Hematopoietic multipotent progenitor cell treated with erythropoietin and hydrocortisone succinate and interleukin-3 and kit ligand, for 6 days (in vitro differentiated cells): ENCODE measurements around the gene HTT.

Source experiments
- DNase-seq: peaks from one replicate; pipeline ENCODE4 v3.0.0-alpha.2; 2015

HTT gene

DNA sequence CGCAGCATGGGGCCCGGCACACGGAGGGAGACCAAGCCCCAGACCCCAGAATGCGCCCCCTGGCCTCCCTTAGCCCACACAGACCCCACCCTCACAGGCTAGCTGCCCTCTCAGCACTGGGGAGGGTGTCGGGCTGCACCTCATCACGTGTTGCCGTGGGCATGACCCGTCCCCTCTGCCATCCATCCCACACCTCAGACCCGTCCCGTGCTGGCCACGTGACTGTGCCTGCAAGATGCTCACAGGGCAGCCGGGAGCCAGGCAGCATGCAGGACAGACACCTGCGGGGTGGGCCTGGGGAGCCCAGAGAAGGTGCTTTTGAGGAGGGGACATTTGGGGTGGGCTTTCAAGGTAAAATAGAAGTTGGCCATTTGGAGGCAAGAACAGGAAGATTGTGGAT, 179.3 kb downstream of the HTT start:
- no peak for DNase-seq

DNA sequence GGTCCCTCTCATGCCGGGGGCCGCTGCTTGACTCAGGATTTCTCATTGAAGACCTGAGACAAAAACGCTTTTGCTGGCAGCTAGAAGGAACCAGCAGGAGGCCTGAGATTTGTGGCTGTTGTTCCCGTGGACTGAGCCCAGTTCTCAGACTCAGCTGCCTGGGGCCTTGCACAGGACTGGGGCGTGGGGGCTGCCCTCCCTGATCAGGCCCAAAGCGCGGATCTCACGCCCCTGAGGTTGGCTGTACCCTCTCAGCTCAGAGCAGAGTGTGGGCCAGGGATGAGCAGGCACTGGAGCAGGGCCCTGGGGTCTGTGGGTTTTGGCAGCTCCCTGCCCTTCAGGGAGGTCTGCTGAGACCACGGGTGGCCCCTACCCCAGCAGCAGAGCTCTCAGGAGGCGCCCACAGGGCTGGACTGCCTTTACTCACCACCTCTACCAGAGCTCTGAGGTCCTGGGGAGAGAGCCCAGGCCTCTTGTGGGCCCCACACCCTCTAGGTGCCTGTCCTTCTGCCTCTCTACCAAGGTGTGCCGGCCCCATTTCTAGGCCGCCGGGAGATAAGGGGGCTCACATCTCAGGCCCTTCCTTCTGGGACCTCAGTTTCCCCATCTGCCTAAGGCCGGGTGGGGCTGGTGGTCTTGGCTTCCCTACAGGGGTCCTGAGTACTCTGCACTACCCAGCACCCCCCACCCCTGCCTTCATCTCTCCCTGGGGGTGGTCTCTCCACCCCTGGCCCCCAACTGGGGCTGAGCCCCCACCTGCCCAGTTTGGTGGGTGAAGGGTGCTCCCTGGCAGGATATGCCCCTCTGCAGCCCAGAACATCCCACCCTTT, 180.0 kb downstream of the HTT start:
- no peak for DNase-seq

DNA sequence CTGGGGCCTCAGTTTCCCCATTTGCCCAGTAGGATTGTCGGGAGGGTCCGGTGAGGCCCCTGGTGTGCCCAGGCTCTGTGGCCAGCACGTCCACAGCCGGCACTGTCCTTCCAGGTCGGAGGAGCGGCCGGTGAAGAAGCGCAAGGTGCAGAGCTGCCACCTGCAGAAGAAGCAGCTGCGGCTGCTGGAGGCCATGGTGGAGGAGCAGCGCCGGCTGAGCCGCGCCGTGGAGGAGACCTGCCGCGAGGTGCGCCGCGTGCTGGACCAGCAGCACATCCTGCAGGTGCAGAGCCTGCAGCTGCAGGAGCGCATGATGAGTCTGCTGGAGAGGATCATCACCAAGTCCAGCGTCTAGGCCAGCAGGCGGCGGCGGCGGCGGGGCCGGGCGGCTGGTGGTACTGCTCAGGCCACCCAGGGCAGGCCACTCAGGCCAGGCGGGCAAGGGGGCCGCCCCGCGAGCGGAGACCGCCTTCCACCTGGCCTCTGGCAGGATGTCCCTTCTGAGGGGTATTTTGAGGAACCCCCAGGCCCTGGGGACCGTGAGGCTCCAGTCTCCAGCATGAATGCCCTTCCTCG, 181.2 kb downstream of the HTT start:
- DNase-seq = no peak

DNA sequence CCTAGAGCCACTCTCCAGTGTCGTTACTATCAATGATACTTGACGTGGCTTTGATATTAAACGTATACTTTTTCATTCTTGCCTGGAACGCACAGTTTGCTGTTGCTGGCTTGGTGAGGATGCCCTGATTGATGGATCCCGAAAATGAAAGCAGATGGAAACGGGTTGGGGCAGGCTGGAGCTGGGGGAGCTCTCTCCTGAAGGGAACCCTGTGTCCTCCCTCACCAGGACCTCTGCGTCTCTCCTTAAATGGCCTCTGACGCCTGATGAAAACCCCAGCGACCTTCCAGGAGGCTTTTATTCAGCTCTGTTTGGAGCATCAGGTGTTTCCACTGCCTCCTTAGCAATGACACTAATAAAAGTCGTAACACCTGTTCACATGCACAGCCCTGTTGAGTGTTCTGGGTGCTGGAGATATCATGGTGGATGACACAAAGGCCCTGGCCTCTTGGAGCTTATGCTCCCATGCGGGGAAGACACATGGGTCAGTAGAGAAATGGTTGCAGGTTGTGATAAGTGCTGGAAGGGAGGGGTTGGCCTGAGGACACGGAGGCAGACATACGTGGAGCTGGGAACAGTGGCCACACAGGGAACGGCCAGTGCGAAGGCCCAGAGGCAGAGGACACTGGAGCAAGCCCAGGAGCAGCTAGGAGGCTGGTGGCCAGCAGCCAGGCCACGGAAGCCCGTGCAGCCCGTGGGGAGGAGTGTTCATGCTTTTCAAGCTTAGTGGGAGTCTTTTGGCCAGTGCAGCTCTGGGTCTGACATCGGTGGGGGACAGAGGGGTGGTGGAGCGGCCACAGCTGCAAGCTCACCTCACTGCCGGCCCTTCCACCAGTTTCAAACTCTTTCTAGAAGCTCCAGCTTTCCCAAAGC, 182.0 kb downstream of the HTT start:
- no peak for DNase-seq

DNA sequence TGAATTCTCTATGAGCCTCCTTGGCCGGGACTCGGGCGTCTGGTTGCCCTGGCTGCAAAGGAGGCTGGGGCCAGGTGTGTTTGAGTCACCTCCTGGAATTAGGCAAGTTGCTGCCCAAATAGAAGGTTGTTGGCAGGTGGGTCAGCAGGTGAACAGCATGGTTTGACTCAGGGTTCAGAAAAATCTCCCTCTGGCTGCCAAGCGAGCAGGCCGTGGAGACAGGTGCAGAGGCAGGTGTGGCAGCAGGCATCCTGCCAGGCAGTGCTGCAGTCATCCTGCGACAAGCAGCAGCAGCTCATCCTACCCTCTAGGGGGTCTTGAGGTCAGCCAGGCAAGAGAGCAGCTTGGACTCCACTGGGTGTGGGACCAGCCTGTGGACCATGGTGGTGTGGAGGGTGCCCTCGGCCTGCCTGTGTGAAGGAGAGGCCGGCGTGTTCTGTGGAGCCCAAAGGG, 182.6 kb downstream of the HTT start:
- no peak for DNase-seq

DNA sequence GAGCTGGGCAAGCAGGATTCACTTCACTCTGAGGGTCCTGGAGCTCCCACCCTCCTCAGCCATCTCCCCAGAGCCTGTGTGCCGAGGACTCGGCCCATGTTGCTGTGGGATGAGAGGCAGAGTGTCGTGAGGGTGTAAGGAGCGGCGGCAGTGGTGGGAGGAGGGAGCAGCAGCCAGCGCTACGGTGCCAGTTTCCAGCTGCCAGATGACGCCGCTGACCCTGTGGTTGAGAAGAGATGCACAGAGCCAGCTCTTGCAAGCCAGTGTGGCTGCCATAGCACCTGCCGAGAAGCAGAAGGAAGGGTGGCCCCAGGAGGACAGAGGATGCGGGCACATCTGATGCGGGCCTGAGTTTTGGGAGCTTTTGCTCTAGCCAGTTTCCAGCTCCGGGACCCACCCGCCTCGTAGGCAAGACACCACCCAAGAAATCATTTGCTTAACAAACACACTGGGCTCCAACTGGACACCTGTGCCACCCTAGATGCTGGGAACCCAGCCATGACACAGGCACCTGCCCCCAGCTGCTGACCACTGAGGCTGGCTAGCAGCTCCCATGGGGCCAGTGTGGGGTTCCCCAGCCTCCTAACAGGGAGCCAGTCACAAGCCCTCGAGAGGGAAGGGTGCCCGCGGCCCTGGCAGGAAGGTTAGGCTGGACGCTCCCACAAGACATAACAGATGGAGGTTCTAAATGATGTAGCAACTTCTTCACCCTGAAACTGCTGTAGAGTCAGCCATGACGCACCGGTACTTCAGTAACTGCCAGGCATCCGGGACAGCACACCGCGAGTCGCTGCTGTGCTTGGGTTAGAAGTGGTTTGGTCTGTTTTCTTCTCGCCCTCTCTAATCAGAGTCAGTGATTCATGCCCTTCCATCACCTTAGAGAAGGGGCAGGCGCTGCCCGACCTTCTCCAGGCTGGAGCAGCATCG, 183.3 kb downstream of the HTT start:
- DNase-seq = no peak

DNA sequence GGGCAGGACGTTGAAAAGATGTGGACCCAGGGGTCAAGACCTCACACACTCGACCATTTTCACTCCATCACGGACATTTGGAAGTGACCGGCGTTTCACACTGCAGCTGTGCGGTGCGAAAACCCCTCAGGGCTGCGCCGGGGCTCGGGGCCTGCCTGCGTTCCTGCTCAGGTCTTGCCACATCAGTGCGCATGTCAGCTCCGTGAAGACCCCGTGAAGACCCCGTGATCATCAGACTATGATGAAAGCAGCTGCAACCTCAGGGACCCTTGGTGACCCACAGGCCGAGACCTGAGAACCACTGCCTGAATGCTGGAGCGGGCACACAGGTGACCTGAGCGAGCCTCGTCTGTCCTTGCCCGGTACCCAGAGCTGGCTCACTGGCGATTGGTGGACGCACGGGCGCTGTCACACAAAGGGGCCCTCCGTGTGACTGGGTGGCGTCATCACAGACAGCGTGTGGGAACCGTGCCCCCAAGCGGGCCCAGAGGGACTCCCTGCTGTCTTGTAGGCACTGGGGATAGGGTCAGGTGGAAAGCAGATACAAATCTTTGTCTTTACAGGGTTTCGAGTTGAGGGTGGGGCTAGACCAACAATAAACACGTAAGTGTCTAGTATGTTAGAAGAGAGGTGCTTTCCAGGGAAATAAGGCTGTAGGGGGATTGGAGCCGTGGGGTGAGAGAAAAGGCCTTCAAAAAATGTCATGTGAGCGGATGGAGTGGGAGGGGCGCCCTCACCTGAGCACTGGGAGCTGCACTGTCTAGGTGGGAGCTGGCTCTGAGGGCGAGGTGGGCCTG, 187.1 kb downstream of the HTT start:
- no peak for DNase-seq

DNA sequence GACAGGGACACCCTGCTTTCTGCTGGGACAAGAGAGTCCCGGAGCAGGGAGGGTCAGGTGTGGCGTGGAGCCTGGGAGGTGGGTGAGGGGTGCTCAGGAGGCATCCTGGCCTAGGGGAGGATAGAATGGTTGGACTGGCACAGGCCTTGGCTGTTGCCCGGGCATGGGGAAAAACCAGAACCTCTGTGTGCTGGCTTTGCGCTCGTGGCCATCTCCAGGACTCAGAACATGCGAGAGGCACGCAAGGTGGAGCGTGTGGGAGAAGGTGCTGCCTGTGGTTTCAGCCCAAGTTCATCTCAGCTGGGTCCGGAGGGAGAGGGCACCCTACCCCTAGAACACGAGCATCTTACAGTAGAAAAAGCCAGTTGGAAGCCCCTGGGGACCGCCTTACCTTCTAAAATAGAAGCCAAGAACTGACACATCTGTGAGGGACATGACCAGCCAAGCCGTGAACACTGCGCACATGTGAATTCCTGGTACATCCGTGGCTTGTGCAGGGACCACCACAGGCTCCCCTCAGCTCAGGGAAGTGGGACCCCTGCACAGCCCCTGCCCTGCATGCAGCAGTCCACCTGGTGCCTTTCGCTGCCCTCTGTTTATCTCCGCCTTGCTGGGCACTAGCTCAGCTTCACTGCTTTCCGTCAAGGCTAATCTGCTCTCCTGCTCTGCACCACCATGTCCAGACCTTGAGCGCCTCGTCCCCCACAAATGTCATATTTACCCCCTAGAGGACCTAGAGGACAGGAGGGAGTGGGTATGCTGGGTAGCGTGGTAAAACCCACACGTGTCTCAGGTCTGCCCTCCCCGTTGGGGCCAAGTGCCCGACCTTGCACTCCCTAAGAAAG, 187.9 kb downstream of the HTT start:
- DNase-seq = no peak

DNA sequence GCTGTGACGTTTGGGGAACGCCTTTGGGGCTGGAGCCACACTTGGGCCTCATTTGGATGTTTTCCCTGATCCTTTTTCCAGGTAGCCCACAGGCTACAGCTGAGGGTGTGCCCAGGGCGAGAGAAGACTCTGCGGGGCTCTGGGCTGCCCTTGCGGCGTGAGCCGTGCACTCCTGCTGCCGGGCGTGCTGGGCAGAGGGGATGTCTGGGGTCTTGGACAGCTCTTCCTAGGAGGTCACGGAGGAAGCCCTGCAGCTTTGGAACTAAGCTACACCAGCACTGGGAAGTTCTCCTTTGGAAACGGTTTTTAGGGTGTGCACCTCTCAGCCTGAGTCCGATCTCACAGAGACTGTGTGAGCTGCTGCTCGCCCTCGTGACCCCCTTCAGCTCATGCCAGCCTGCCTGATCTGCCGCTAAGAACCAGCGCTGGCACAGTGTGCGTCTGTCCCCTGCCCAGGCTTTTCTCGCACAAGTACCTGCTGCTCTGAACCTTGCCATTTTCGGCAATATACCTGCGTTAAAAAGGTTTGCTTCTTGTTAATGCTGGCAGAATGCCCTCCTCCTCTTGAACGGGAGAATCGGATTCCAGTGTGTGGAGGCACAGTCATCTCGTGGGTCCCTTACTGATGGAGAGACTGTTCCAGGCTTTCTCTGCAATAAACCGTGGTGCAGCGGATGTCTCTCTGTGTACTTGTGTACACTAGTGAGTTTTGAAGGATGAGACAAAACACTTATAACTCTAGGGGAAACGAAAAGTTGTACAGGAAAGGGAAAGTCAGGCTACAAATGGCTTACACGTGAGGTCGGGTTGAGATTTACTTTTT, 188.8 kb downstream of the HTT start:
- DNase-seq = no peak

DNA sequence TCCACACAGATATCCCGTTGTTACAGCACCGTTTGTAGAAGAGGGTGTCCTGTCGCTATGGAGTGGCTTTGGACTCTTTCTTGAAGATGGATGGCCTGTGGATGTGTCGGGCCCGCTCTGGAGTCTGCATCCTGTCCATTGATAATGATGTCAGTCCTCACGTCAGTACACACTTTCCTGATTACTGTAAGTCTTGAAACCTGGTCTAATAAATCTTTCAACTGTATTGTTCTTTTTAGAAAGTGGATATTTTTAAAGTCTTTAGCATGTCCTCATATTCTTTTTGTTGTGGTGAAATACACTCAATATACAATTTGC, 189.4 kb downstream of the HTT start:
- no peak for DNase-seq

DNA sequence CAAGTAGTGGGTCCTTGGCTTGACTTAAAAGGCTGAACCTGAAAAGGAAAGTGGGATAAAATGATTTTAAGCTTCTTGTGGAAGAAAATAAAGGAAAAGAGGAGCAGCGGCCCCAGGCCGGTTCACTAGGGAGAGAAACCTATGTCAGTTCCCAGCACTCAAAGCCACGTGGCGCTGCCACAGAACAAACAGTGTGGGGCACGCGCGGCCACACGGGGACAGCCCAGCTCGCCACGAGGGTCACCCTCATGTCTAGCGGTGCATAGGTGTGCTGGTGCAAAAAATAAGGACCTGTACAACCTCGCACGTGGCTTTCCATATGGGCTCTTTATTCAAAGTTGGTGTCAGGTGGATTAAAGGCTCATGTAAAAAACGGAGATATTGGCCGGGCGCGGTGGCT, 191.6 kb downstream of the HTT start:
- no peak for DNase-seq

DNA sequence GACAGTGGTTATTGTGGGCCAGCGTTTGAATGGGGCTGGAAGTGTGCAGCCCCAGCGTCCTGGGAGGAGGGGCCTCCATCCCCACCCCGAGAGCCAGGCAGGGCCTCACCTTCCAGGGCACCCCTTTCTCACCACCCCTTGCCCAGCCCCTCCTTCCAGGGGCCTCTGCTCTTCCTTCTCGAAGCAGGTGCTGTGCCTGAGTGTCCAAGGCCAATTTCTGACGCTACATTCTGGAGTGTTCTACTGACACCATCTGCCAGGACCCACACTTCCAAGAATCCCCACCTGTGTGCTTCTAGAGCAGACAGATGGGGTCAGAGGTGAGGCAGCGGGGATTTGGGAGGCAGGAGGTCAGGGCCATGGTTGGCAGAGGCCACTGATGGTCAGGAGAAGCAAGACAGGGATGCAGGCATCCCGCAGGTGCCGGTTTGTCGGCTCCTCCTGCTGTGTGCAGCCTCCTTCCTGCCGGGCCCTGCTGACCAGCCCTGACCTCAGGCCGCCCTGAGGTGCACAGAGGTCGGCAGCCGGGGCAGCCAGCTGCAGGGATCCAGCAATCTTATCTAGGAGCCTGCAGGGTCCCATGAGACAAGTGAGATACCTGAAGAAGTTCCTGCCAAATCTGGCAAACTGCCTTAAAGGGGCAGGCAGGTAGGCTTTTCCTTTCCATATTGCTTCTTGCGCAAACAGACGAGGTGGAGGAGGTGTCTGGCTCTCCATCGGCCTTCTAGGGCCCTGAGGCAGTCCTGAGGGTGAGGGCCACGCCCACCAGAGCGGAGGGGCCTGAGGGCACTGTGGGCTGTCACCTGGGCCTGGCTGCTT, 193.3 kb downstream of the HTT start:
- no peak for DNase-seq

DNA sequence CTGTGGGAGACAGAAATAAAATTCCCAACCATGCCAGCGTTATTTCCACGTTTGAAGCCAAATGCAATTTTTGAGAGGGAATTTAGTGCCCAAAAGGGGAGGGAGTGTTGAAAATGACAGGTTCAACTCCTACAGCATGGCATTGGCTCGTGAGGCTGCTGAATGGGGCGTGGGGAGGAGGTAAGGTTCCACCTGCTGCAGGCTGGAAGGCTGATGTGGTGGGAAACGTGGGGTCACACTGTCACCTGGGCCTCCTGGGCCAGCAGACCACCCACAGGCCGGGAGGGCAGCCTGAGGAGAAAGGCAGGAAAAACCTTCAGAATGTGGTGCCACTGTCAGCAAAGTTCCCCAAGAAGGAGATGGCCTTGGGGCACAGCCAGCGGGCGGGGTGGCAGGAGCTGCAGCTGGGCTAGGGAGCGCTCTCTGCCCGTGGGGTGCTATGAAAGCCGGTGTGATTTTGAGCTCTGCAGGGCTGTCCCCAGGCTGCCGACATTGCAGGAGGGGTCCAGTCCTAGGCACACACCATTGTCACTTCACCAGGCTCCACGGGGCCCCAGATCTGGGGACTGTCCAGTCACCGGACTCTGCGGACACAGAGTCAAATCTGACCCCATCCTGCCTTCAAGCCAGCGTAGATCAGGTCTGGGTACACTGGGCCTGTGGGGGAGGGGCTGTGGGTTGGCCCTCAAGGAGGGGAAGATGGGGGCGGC, 194.1 kb downstream of the HTT start:
- DNase-seq = no peak

DNA sequence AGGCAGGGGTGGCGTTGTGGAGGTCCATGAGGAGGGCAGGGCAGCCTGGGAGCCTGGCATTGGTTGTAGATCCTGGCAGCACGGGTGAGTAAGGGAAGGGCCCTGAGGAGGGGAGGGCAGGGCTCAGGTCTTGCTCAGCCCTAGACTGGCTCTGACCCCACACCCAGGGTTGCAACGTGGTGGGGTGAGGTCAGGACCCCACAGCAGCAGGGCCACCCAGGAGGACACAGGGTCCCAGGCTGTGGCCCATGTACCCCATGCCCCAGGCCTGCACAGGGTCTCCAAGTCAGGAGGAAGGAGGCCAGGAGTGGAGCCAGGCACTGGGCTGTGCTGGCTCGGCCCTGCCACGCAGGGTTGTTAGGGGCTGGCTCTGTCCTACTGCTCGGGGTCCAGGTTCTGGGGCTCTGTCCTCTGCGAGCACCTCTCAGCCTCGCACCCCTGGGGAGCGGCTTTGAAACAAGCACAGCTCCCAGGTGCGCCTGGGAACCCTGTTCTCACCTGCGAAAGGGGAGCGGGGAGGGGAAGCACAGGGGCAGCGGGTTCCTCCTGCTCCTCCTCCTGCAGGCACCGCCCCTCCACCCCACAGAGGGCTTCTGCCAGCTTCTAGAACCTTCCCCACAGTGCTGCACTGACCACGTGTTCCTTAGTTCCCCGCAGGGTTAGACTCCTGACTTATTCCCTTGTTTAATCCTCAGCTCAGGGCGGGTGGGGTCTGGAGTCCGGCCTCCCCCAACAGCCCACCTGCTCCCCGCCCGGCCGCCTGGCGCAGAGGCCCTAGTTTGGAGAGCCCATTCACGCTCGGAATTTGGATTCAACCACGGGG, 194.8 kb downstream of the HTT start:
- no peak for DNase-seq

DNA sequence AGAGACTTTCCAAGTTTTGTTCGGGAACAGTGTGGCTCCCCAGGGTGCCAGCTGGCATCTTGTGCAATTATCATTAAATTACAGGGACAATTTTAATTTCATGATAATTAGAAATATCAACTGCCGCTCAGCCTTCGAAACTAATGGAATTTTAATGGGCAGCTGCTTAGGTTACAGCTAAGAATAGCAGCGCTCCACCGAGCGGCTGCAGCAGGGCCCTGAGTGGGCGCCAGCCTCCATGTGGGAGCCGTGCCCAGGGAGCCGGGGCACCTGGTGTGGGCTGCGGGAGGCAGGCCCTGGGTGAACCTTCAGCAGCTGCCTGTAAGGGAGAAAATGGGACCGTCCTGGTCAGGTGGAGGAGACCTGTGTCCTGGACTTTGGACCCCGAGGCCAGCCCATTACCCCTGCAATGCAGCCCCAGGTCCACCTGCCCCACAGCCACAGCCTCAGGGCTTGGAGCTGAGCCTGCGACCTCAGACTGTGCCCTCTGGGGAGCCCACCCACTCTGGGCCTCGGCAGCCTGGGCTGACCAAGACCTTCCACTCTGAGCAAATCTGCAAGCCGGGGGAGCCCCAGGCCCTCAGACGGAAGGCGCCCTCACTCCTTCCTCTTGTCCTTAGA, 195.6 kb downstream of the HTT start:
- no peak for DNase-seq

DNA sequence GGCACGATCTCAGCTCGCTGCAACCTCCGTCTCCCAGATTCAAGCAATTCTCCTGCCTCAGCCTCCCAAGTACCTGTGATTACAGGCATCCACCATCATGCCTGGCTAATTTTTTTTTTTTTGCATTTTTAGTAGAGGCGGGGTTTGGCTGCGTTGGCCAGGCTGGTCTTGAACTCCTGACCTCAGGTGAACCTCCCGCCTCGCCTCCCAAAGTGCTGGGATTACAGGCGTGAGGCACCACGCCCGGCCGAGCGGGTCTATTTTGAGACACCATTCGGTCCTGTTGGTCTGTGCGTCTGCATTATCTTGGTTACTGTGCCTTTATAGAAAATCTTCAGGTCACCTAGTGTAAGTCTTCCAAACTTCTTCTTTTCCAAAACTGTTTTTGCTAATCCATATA, 196.7 kb downstream of the HTT start:
- no peak for DNase-seq

DNA sequence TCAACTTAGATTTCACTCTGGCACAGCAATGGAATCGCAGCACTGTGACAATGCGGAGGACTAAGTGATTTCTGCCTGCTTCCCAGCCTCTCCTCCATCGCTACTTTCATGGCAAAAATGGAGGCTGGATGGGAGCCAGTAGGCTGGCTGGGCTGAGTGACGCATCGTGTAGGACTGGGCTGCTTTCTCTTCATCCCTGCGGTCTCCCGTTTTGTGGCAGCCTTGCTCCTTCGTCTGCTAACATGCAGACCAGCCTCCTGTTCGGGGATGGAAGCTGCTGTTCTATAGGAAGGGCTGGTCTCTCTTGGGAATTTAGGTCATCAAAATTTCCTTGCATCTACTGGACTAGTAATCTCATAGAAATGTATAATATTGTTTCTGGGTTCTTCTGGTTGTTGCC, 202.5 kb downstream of the HTT start:
- no peak for DNase-seq
